GM18499 (cell line): ENCODE results near the gene DNAAF3.
"Not testable (repeated sequence)": the region's sequence is repeated elsewhere in the genome, so short reads cannot be mapped to it uniquely, and the experiment has no call there.

Source experiments
- ATAC-seq: cut with Tn5 transposase; IDR thresholded peaks from one replicate; pipeline ENCODE4 v1.9.1; 2021; ENCODE audit warnings: moderate number of reproducible peaks; ENCODE audit not compliant: insufficient read depth, unreplicated experiment

Gene DNAAF3

GRCh38 chr19:55157064-55157908, 9.1 kb downstream of the DNAAF3 start, which contains the start of gene TNNI3:
TSS of gene TNNI3 (minus strand) at chr19:55157732. CDS start at chr19:55157589, 143 bp downstream.
- ATAC-seq: no peak

GRCh38 chr19:55156202-55157063, 10.0 kb downstream of the DNAAF3 start:
- no peak for ATAC-seq

GRCh38 chr19:55155784-55156183, 10.6 kb downstream of the DNAAF3 start:
- ATAC-seq: not testable (repeated sequence)

GRCh38 chr19:55153652-55154264, 12.7 kb downstream of the DNAAF3 start:
- no peak for ATAC-seq

- no peak for ATAC-seq
Measured at GRCh38 chr19:55152017-55152416, 14.4 kb downstream of the DNAAF3 start.

GRCh38 chr19:55149078-55150003, 17.1 kb downstream of the DNAAF3 start, which contains the start of gene TNNT1:
TSS of gene TNNT1 (minus strand) at chr19:55149206. CDS start at chr19:55147157, 2,049 bp downstream.
- ATAC-seq: no peak

- ATAC-seq: no peak
Measured at GRCh38 chr19:55147545-55148251, 18.7 kb downstream of the DNAAF3 start.

- ATAC-seq: no peak
Measured at GRCh38 chr19:55146705-55147273, 19.6 kb downstream of the DNAAF3 start.

GRCh38 chr19:55146078-55146704, 20.2 kb downstream of the DNAAF3 start:
- ATAC-seq: no peak

GRCh38 chr19:55145232-55145631, 21.2 kb downstream of the DNAAF3 start:
- ATAC-seq: no peak

GRCh38 chr19:55141696-55142095, 24.7 kb downstream of the DNAAF3 start:
- no peak for ATAC-seq

- no peak for ATAC-seq
Measured at GRCh38 chr19:55137915-55138314, 28.5 kb downstream of the DNAAF3 start.

GRCh38 chr19:55136399-55137102, 29.9 kb downstream of the DNAAF3 start:
- no peak for ATAC-seq

- no peak for ATAC-seq
Measured at GRCh38 chr19:55134736-55135135, 31.7 kb downstream of the DNAAF3 start.

GRCh38 chr19:55133639-55134444, 32.6 kb downstream of the DNAAF3 start:
- ATAC-seq: no peak

- no peak for ATAC-seq
Measured at GRCh38 chr19:55132453-55133129, 33.8 kb downstream of the DNAAF3 start.
